H9 (cell line): ENCODE data around the gene ARRDC1. TPM values are rescaled to one million over a fixed set of nuclear protein-coding genes. Genes with fewer than 3 reads are reported as not detected.
A peak's percentile ranks its signal among the peaks of the same experiment; 100 is the strongest.

ENCODE experiments used
- DNase-seq: peaks from one replicate; pipeline ENCODE4 v3.0.0-alpha.2; 2017
- H2AFZ ChIP-seq: one replicate; pipeline ENCODE4 v1.6.1; 2013; ENCODE audit warnings: mild to moderate bottlenecking, low read length, control low read depth, moderate library complexity
- H2AK5ac ChIP-seq: 2 replicates; pipeline ENCODE4 v1.6.1; 2013; ENCODE audit warnings: low read length, control low read depth, mixed read lengths; ENCODE audit not compliant: insufficient read length
- H2BK120ac ChIP-seq: one replicate; pipeline ENCODE4 v1.6.1; 2013; ENCODE audit warnings: low read depth, mild to moderate bottlenecking, low read length, control low read depth, inconsistent platforms; ENCODE audit not compliant: poor library complexity, severe bottlenecking
- H2BK12ac ChIP-seq: 2 replicates; pipeline ENCODE4 v1.6.1; 2013; ENCODE audit warnings: low read length, control low read depth, mixed read lengths, low read depth; ENCODE audit not compliant: insufficient read length
- H2BK15ac ChIP-seq: 2 replicates; pipeline ENCODE4 v1.6.1; 2013; ENCODE audit warnings: low read depth, low read length, control low read depth
- H2BK20ac ChIP-seq: one replicate; pipeline ENCODE4 v1.6.1; 2013; ENCODE audit warnings: low read depth, mild to moderate bottlenecking, low read length, control low read depth, inconsistent platforms; ENCODE audit not compliant: poor library complexity, severe bottlenecking
- H2BK5ac ChIP-seq: 2 replicates; pipeline ENCODE4 v1.6.1; 2013; ENCODE audit warnings: low read length, control low read depth, mixed read lengths; ENCODE audit not compliant: insufficient read length
- H3K14ac ChIP-seq: 2 replicates; pipeline ENCODE4 v1.6.1; 2013; ENCODE audit warnings: low read length, control low read depth; ENCODE audit not compliant: insufficient read depth
- H3K18ac ChIP-seq: 2 replicates; pipeline ENCODE4 v1.6.1; 2013; ENCODE audit warnings: low read depth, mild to moderate bottlenecking, mixed read lengths, low read length, control low read depth; ENCODE audit not compliant: insufficient read length
- H3K23ac ChIP-seq: 2 replicates; pipeline ENCODE4 v1.6.1; 2013; ENCODE audit warnings: low read length, control low read depth, mixed read lengths, low read depth; ENCODE audit not compliant: insufficient read length
- H3K23me2 ChIP-seq: 2 replicates; pipeline ENCODE4 v1.6.1; 2013; ENCODE audit warnings: low read depth, mild to moderate bottlenecking, mixed read lengths, low read length, control low read depth; ENCODE audit not compliant: insufficient read length, poor library complexity, severe bottlenecking
- H3K27ac ChIP-seq: 2 replicates; pipeline ENCODE4 v1.5.1; 2013; ENCODE audit warnings: low read length, control low read depth, mixed read lengths, low read depth; ENCODE audit not compliant: insufficient read length
- H3K27me3 ChIP-seq: 2 replicates; pipeline ENCODE4 v1.6.1; 2013; ENCODE audit warnings: low read length, control low read depth, inconsistent platforms; ENCODE audit not compliant: insufficient read depth
- H3K4ac ChIP-seq: 2 replicates; pipeline ENCODE4 v1.6.1; 2013; ENCODE audit warnings: low read depth, mild to moderate bottlenecking, control low read depth, inconsistent platforms, low read length, moderate library complexity
- H3K4me1 ChIP-seq: 2 replicates; pipeline ENCODE4 v1.6.1; 2013; ENCODE audit warnings: low read length, control low read depth, inconsistent platforms; ENCODE audit not compliant: insufficient read depth
- H3K4me2 ChIP-seq: 2 replicates; pipeline ENCODE4 v1.6.1; 2013; ENCODE audit warnings: low read length, control low read depth, mixed read lengths; ENCODE audit not compliant: insufficient read length, insufficient read depth
- H3K56ac ChIP-seq: 2 replicates; pipeline ENCODE4 v1.6.1; 2013; ENCODE audit warnings: low read depth, mild to moderate bottlenecking, mixed read lengths, low read length, control low read depth; ENCODE audit not compliant: insufficient read length
- H3K79me1 ChIP-seq: 2 replicates; pipeline ENCODE4 v1.6.1; 2013; ENCODE audit warnings: low read depth, mild to moderate bottlenecking, moderate library complexity, low read length, control low read depth, inconsistent platforms; ENCODE audit not compliant: insufficient read depth, poor library complexity, severe bottlenecking
- H3K79me2 ChIP-seq: 2 replicates; pipeline ENCODE4 v1.6.1; 2013; ENCODE audit warnings: low read length, control low read depth, inconsistent platforms; ENCODE audit not compliant: insufficient read depth
- H3K9ac ChIP-seq: 2 replicates; pipeline ENCODE4 v1.6.1; 2013; ENCODE audit warnings: low read length, control low read depth, mixed read lengths; ENCODE audit not compliant: insufficient read length; ENCODE audit errors: extremely low read depth
- H3K9me3 ChIP-seq: one replicate; pipeline ENCODE4 v1.6.1; 2013; ENCODE audit warnings: low read depth, low read length, inconsistent platforms; ENCODE audit not compliant: control insufficient read depth
- H3T11ph ChIP-seq: one replicate; pipeline ENCODE4 v1.6.1; 2013; ENCODE audit warnings: mild to moderate bottlenecking, low read length, control low read depth, inconsistent platforms
- H4K20me1 ChIP-seq: one replicate; pipeline ENCODE4 v1.6.1; 2013; ENCODE audit not compliant: control insufficient read depth, insufficient read length, insufficient read depth
- H4K5ac ChIP-seq: 2 replicates; pipeline ENCODE4 v1.6.1; 2013; ENCODE audit warnings: low read depth, mild to moderate bottlenecking, mixed read lengths, low read length, control low read depth; ENCODE audit not compliant: insufficient read length
- H4K8ac ChIP-seq: replicated peaks from 2 replicates; pipeline ENCODE4 v1.6.1; 2013; ENCODE audit warnings: low read length, control low read depth, mixed read lengths, low read depth; ENCODE audit not compliant: insufficient read length
- H4K91ac ChIP-seq: 2 replicates; pipeline ENCODE4 v1.6.1; 2013; ENCODE audit warnings: low read depth, mild to moderate bottlenecking, moderate library complexity, mixed read lengths, low read length, control low read depth; ENCODE audit not compliant: insufficient read length
- H3K27ac Mint-ChIP-seq, 3 experiments: 2 replicates in 2 of 3; 3 replicates in 1 of 3; pipeline ENCODE4 v1.8.0; 2020 to 2021; ENCODE audit warnings: mixed read lengths in 3 of 3, mild to moderate bottlenecking in 1 of 3, moderate library complexity in 1 of 3
- H3K27me3 Mint-ChIP-seq: 2 replicates; pipeline ENCODE4 v1.8.0; 2021; ENCODE audit warnings: low read depth, mild to moderate bottlenecking, moderate library complexity, mixed read lengths
- H3K36me3 Mint-ChIP-seq, 3 experiments: 2 replicates in 2 of 3; 3 replicates in 1 of 3; pipeline ENCODE4 v1.8.0; 2020 to 2021; ENCODE audit warnings: low read depth in 3 of 3, mixed read lengths in 3 of 3; ENCODE audit not compliant: insufficient read depth in 1 of 3
- H3K4me1 Mint-ChIP-seq, 2 experiments: 2 replicates each; pipeline ENCODE4 v1.8.0; 2020; ENCODE audit warnings: mixed read lengths in 2 of 2
- H3K4me3 Mint-ChIP-seq, 2 experiments: 2 replicates in 1 of 2; 3 replicates in 1 of 2; pipeline ENCODE4 v1.8.0; 2020 to 2021; ENCODE audit warnings: mild to moderate bottlenecking in 2 of 2, mixed read lengths in 2 of 2, moderate library complexity in 1 of 2
- H3K9me3 Mint-ChIP-seq, 2 experiments: 2 replicates in 1 of 2; 3 replicates in 1 of 2; pipeline ENCODE4 v1.8.0; 2020; ENCODE audit warnings: mild to moderate bottlenecking in 2 of 2, mixed read lengths in 2 of 2, moderate library complexity in 1 of 2
- CTCF ChIP-seq: fragments of 200-600 bp; sonication (generic); conservative IDR thresholded peaks from 3 replicates; pipeline ENCODE4 v1.8.0; 2021; ENCODE audit warnings: antibody characterized with exemption, mild to moderate bottlenecking
- WGBS: extraction: QIAGEN DNeasy Blood & Tissue Kit; methylation state at CpG from one replicate; pipeline ENCODE4 v1.1.7; 2013; ENCODE audit warnings: missing lambda C conversion rate, low lambda C conversion rate, mixed read lengths; ENCODE audit not compliant: insufficient read length; ENCODE audit errors: extremely low coverage; 5-methylcytosine and 5-hydroxymethylcytosine counted together
- total RNA-seq: library from RNA; stranded (reverse); gene quantifications from 2 replicates; pipeline ENCODE4 v1.2.1, GENCODE V29; 2021

The ARRDC1 gene
- total RNA-seq, 1 experiment from 2014 or later = 34.4 TPM

DNA sequence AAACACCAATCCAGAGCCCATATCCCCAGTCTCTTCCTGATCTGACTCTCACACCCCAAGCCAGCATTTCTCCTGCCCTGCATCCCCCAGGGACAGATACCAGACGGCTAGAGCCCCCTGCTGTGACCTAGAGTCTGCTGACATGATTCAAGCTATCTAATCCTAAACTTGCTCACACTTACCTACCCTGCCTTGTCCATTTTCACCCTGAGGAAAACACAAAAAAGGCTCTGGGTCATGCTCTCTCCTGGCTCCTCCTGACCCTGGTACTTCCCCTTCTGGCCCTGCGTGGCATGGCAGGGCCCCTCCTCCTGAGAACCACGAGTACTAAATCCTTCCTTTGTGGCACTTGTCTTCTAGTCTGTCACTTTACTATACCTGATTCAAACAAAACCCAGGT is 2.8 kb upstream of the ARRDC1 start:
- H3K4me1 ChIP-seq = no peaks in the 10 kb centered on the region; the same call in 1 of the 2 replicates
- no peak for DNase-seq

More for the DNA sequence above, 2.8 kb upstream of the ARRDC1 start:
- H3K9me3 ChIP-seq = no peaks in the 10 kb centered on the region
- no peak overlapping the region for H2BK12ac ChIP-seq
- no peak overlapping the region for H3K4me2 ChIP-seq
- H4K5ac ChIP-seq = no peak overlapping the region
- no peak overlapping the region for H3K18ac ChIP-seq
- H2AK5ac ChIP-seq = no peak overlapping the region
- H3K4me1 Mint-ChIP-seq = peaks cover 19 to 34% of the 10 kb centered on the region in 2 experiments
- H2BK120ac ChIP-seq = no peak overlapping the region
- no peak overlapping the region for H3T11ph ChIP-seq
- H3K14ac ChIP-seq = no peak overlapping the region
- peak overlapping the region in 1 of 3 experiments; percentile 5; a peak in 2 of 7 replicates for H3K27ac Mint-ChIP-seq
- no peaks in the 10 kb centered on the region; the same call in 1 of the 2 replicates for H3K27me3 ChIP-seq
- no peak overlapping the region for H3K9ac ChIP-seq
- no peak overlapping the region for H3K27ac ChIP-seq
- no peak overlapping the region for H3K56ac ChIP-seq
- no peaks in the 10 kb centered on the region for H3K79me1 ChIP-seq
- H2BK20ac ChIP-seq = no peak overlapping the region
- peaks cover 7% of the 10 kb centered on the region for H3K23me2 ChIP-seq
- peak; percentile 32; the same call in 2 of the 3 replicates for TF ChIP-seq CTCF
- no peak overlapping the region for H2BK5ac ChIP-seq
- no peak overlapping the region for H2AFZ ChIP-seq
- no peak overlapping the region for H2BK15ac ChIP-seq
- H3K27me3 Mint-ChIP-seq = peaks cover 29% of the 10 kb centered on the region
- no peak overlapping the region for H4K8ac ChIP-seq
- no peaks in the 10 kb centered on the region; a peak in 1 of 7 replicates for H3K36me3 Mint-ChIP-seq
- no peak overlapping the region for H4K91ac ChIP-seq
- H3K23ac ChIP-seq = no peak overlapping the region
- 0 out of 5 replicates have a peak overlapping the region, but pooled peaks of 1 of the 2 experiments have one; percentile 27 for H3K4me3 Mint-ChIP-seq
- no CpG with 5 or more reads among the region's 3 CpGs for WGBS
- H3K4ac ChIP-seq = no peak overlapping the region
- no peaks in the 10 kb centered on the region for H3K9me3 Mint-ChIP-seq
- no peaks in the 10 kb centered on the region for H4K20me1 ChIP-seq
- H3K79me2 ChIP-seq = no peaks in the 10 kb centered on the region
